AG04450 (cell line): ENCODE measurements around the gene SPTBN5. TPM values are rescaled to one million over a fixed set of nuclear protein-coding genes. Genes with fewer than 3 reads are reported as not detected.

ENCODE experiments used
- CTCF ChIA-PET: fragments of 300-600, 350-600 bp; formaldehyde crosslinking; extraction: SDS; loops from one replicate; lab custom pipeline; 2022; ENCODE audit warnings: antibody characterized with exemption, inconsistent platforms; lab: Charles Lee
- POLR2A ChIA-PET: fragments of 350-600 bp; formaldehyde crosslinking; extraction: SDS; loops from one replicate; lab custom pipeline; 2021; ENCODE audit warnings: antibody characterized with exemption, inconsistent platforms; lab: Yijun Ruan, JAX
- DNase-seq: peaks from one replicate; pipeline ENCODE4 v3.0.0-alpha.2; 2011; ENCODE audit warnings: low read depth, low spot score
- H3K27ac ChIP-seq: one replicate; pipeline ENCODE4 v1.5.1; 2012; ENCODE audit warnings: low read depth, low read length, control low read depth
- H3K27me3 ChIP-seq: one replicate; pipeline ENCODE4 v1.6.0; 2012; ENCODE audit warnings: low read length; ENCODE audit not compliant: control insufficient read depth, insufficient read depth
- H3K4me3 ChIP-seq: 2 replicates; pipeline ENCODE4 v1.5.1; 2011; ENCODE audit warnings: mild to moderate bottlenecking, low read depth, low read length, control low read depth
- H3K9me3 ChIP-seq: 2 replicates; pipeline ENCODE4 v1.5.1; 2012; ENCODE audit warnings: low read length; ENCODE audit not compliant: control insufficient read depth, insufficient read depth
- CTCF ChIP-seq: IDR thresholded peaks from 2 replicates; pipeline ENCODE4 v1.5.1; 2011; ENCODE audit warnings: low read depth, low read length, control low read depth, inconsistent platforms
- polyA plus RNA-seq: library from polyadenylated mRNA; depleted of rRNA; stranded (reverse); fragments of >200 nt; gene quantifications from 2 replicates; pipeline ENCODE4 v1.2.3, GENCODE V29; 2011

Gene SPTBN5
- polyA plus RNA-seq, 1 experiment, result 0.14 TPM

DNA sequence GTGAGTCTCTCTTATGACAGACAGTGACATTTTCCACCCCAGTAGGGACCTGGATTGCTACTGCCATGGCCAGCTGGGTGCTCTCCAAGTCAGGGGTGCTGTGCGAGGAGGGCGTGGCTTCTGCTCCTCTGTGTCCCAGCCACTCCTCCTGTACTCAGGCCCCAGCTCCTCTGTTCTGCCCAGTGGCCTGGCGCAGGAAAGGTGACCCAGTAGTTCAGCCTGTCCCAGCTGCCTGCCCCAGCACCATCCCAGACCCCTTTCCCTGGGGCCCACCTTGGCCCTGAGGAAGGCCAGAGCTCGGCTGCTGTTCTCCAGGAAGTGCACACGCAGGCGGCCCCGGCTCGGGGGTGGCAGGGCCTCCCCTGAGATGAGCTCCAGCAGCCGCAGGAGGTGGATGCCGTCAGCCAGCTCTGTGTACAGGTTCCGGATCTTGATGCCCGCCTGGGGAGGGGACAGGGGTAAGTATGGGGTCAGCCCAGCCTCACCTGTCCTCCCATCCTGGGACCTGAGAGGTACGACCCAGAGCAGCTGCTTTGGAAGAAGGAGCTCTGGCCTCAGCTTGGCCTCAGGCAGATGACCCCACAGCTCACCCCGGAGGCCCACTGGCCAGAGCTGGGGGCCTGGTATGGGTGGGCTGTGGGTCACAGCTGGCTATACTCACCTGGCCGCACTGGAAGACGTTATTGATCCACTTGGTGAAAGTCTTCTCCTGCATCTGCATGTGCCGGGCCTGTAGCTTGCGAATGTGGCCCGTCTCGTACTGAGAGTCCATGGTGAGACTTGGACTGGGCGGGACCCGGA lies 1.0 kb downstream of the SPTBN5 start:
- DNase-seq, result no peak
- POLR2A ChIA-PET, result no interaction called here
- H3K27ac ChIP-seq, result no peak overlapping the region
- H3K4me3 ChIP-seq, result no peak overlapping the region
- no peaks in the 10 kb centered on the region; the same call in 1 of the 2 replicates for H3K9me3 ChIP-seq
- no peak for TF ChIP-seq CTCF
- no peaks in the 10 kb centered on the region for H3K27me3 ChIP-seq
- CTCF ChIA-PET, result interaction anchor here (0.8 to 3.8 kb wide), 2 partner anchors 11 to 81 kb away, joined by 4 to 19 read pairs; no protein-coding TSS in a partner anchor

DNA sequence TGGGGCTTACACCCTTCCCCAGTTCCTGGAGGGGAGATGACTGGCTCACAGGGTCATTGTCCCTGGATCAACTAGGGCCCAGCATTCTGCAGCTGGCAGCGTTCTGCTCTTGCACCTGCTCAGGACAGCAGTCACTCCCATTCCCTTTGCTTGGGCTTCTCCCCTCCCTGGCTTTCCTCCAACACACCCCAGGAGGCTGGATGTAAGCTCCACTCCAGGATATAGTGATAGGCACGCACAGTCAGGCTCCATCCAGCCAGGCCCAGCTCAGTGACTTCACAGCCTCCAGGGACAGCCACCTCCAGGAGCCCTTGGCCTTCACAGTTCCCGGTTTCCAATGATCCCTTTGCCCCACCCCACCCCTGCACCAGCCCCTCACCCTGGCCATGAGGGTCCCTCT lies 1.9 kb downstream of the SPTBN5 start:
- POLR2A ChIA-PET, result no interaction called here
- Histone ChIP-seq H3K9me3 (no peaks in the 10 kb centered on the region; the same call in 1 of the 2 replicates), H3K27ac (no peak overlapping the region), H3K4me3 (no peak overlapping the region), H3K27me3 (no peaks in the 10 kb centered on the region)
- DNase-seq, result no peak
- no peak for TF ChIP-seq CTCF
- CTCF ChIA-PET, result interaction anchor here (3.8 kb wide), 1 partner anchor 12 kb away, joined by 19 read pairs; no protein-coding TSS in a partner anchor

GRCh38 chr15:41891226-41891625 lies 2.6 kb downstream of the SPTBN5 start:
- CTCF ChIA-PET, result interaction anchor here (3.8 kb wide), 1 partner anchor 13 kb away, joined by 19 read pairs; no protein-coding TSS in a partner anchor
- POLR2A ChIA-PET, result no interaction called here
- no peaks in the 10 kb centered on the region for H3K27me3 ChIP-seq
- H3K27ac ChIP-seq, result no peak overlapping the region
- H3K9me3 ChIP-seq, result no peaks in the 10 kb centered on the region; the same call in 1 of the 2 replicates
- no peak overlapping the region for H3K4me3 ChIP-seq
- no peak for TF ChIP-seq CTCF
- DNase-seq, result no peak

- no peak for DNase-seq
- H3K27me3 ChIP-seq, result no peaks in the 10 kb centered on the region
- no peaks in the 10 kb centered on the region; the same call in 1 of the 2 replicates for H3K9me3 ChIP-seq
- no peak for TF ChIP-seq CTCF
- CTCF ChIA-PET, result interaction anchor here (3.8 kb wide), 1 partner anchor 14 kb away, joined by 19 read pairs; no protein-coding TSS in a partner anchor
- POLR2A ChIA-PET, result no interaction called here
- H3K27ac ChIP-seq, result no peak overlapping the region
- H3K4me3 ChIP-seq, result no peak overlapping the region
Observed at GRCh38 chr15:41890050-41890690, 3.7 kb downstream of the SPTBN5 start.
